OCI-M2 (cell line): ENCODE measurements around the gene EYA2.
"Not testable (repeated sequence)": the region's sequence is repeated elsewhere in the genome, so short reads cannot be mapped to it uniquely, and the experiment has no call there.

ENCODE experiments used
- DNase-seq: peaks from one replicate; lab custom pipeline; 2025; ENCODE audit not compliant: unreplicated experiment; lab: John Stamatoyannopoulos, UW

EYA2 gene

GRCh38 chr20:46951840-46952497 is 57.3 kb downstream of the EYA2 start:
- no peak for DNase-seq

DNA sequence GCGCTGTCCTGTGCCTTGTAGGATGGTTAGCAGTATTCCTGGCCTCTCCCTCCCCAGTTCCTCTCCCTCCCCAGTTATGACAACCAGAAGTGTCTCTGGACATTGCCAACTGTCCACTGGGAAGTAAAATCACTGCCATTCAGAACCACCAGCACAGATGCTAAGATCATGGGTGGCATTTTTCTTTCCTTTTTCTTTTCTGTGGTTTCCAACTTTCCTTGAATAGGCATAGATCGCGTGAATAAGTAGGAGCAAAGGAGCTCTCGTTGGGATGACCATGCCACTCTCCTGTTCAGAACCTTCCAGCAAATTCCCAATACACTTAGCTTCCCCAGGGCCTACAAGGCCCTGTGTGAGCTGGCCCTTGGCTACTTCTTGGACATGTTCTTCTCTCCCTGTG is 59.0 kb downstream of the EYA2 start:
- DNase-seq: no peak

GRCh38 chr20:46954490-46955038 is 59.9 kb downstream of the EYA2 start:
- no peak for DNase-seq

DNA sequence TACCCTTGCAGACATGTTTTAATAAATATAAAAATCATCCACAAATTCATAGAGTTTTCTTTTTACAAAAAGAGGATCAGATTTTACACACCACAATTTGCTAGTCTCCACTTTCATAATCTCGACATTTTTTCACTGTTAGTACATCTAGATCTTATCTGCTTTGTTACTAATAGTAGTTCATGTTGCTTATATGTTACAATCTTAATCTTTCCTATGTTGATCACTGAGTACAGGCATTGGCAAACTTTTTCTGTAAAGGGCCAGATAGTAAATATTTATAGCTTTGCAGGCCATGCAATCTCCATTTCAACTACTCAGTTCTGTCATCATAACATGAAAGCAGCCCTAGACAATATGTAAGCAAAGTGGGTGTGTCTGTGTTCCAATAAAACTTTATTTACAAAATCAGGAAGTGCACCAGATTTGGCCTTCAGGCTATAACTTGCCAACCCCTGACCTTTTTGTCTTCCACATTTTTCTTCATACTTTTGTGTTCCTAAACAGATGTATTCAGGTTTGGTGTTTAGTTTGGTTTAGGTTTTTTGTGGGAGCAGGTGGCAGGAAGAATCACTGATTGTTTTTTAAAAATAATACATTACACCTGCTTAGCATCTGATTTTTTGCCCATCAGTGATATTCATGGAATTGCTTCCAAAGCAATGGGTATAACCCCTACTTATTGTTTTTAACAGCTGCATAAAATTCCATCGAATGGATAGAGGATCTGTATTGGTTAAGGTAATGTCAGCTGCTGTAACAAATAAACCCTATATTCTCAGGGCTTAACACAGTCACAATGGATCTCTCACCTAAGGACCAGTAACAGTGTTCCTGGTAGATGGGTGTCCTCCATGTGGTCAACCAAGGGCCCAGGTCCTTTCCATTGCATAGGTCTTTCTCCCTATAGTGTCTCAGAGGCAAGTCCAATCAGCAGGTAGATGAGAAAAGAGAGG is 61.2 kb downstream of the EYA2 start:
- DNase-seq: no peak

- DNase-seq: no peak
Measured at GRCh38 chr20:46959081-46959692, 64.5 kb downstream of the EYA2 start.

DNA sequence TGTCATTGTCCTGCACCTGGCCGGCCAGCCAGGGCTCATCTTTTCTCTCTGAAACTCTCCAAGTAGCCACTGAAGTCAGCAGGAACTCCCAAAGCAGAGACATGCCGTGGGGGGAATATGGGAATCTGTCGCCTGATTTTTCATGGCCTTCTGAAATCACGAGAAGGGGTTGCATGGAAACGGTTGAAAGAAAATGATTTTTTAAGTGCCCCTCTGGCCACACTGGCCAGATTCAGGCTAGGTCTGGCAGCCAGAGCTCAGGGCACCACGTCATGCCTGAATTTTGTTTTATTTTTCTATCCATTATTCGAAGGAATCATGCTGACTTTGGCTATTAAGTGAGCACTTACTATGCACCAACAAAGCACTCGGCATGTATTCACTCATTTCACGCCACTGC is 65.2 kb downstream of the EYA2 start:
- DNase-seq: no peak

- no peak for DNase-seq
Measured at GRCh38 chr20:46960536-46960935, 65.9 kb downstream of the EYA2 start.

GRCh38 chr20:46961968-46962367 is 67.3 kb downstream of the EYA2 start:
- DNase-seq: not testable (repeated sequence)

GRCh38 chr20:46962452-46963195 is 68.0 kb downstream of the EYA2 start:
- no peak for DNase-seq

DNA sequence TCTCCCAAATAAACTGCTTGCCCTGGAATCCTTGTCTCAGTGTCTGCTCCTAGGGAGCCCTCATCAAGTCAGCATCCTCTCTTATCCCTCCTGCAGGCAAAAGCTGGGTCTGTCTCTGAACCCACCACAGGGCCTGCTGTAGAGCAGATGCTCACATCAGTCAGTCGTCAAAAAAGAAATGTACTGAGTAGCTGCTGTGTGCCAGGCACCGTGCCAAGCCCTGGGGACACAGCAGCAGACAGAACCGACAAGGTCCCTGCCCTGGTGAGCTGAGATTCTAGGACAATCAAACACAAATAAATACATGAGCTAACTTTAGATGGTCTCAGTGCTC is 68.5 kb downstream of the EYA2 start:
- DNase-seq: no peak

DNA sequence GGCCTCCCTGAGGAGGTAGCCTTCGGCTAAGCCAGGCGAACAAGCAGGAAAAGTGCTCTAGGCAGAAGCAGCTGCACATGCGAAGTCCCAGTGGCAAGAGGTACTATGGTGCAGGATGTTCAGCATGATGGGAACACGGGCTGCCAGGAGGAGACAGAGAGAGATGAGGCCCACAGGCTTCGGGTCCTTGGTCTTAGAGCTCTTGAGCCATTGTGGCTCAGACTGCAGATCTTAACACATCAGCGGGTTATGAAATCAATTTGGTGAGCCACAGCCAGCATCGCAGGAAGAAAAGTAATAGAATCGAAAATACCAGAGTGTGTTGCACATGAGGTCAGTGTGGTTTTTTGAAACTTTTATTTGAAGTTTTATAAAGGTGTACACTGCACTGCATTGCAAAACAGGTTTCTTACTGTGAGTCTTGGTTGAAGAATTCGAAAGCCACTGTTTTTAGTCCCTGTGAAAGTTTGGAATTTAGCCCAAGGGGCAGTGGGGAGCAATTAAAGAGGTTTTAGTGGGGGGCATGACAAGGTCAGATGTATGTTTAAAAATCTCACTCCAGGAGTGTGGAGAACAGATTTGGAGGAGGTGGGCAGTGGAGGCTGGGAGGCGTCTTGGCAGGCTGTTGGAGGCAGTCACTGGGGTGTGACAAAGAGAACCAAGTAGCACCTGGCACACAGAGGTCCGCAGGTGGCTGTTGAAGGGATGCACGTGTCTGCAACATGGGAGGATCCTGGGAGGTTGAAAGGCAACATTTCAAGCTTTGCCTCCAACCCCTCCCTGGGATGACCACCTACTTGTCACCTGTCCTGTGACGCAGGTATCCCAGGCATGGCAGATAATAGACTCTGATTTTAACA is 69.3 kb downstream of the EYA2 start:
- no peak for DNase-seq

DNA sequence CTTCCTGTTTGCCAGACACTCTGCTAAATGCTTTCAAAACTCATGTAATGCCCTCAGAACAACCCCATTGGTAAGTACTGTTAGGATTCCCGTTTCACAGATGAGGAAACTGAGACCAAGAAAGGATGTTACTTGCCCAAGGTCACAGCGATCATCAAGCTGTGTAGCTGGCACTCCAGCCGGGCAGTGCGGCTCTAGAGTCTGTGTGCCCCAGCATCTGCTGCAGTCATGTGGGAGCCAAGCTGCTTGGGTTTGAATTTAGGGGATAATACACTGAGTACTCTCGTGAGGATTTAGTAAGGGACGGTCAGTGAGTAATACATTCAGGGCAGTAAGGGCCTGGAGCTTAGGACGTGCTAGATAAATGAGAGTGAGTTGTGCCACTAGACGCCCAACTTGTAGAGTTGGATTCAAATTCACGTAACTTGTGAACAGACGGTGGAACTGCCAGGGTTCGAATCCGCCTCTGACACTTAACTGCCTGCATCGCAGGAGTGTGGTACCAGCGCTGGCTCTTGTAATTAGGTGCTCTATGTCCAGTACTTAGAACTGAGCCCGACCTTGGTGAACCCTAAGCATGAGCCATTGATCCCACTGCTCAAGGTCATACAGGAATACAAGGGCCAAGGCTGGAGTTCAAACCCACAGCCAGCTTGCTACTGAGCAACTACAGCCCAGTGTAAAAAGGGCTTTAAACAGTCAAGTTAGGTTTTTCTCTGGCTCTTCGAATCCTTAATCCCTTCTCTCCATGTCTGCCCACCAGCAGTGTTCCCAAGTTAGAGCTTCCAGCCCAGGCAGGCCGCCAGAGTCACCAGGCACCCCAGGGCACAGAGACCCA is 70.2 kb downstream of the EYA2 start:
- DNase-seq: no peak

GRCh38 chr20:46965477-46965876 is 70.8 kb downstream of the EYA2 start:
- DNase-seq: no peak

DNA sequence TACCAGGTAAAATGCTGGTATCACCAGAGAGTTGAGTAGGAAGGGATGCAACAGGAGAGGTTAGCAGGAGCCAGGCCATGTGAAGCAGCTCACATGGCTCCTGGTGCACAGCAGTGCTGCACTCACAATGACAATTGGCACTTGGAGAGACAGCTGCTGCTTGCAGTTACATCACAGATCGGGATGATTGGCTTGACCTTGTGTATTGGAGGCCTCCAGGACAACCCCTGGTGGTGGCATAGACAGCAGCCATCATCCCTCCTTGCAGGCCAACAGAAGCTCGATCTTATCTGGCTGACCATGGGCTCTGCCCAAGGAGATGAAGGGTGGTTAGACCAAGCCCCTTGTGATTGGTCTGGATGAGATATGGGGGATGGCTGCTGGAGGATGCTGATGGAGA is 73.0 kb downstream of the EYA2 start:
- DNase-seq: no peak

- DNase-seq: no peak
Measured at GRCh38 chr20:46970937-46971630, 76.4 kb downstream of the EYA2 start.

- no peak for DNase-seq
Measured at GRCh38 chr20:46973766-46974165, 79.1 kb downstream of the EYA2 start.

GRCh38 chr20:46974669-46975434 is 80.2 kb downstream of the EYA2 start:
- no peak for DNase-seq

DNA sequence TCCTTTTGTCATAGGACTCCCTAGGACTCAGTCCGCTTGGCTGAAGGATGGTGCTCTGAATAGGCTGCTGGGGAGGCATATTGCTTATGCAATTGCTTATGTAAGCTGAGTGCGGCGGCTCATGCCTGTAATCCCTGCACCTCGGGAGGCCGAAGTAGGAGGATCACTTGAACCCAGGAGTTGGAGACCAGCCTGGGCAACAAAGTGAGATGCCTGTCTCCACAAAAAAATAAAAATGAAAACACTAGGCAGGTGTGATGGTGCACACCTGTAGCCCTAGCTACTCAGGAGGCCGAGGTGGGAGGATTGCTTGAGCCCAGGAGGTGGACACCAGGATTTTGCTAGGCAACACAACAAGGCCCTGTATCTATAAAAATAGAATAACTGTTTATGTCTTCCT is 81.3 kb downstream of the EYA2 start:
- DNase-seq: no peak
